Aorta (tissue), 5 donors: ENCODE data around the gene RAB11FIP4. TPM values are rescaled to one million over a fixed set of nuclear protein-coding genes. Genes with fewer than 3 reads are reported as not detected.

ENCODE experiments used
- ATAC-seq: fragments of 200-7000 bp; cut with Tn5 transposase; one replicate; pipeline ENCODE4 v1.9.1; 2022; ENCODE audit warnings: moderate library complexity; ENCODE audit not compliant: low FRiP score
- DNase-seq, 2 donors: peaks; one replicate each; pipeline ENCODE4 v3.0.0-alpha.2; 2020
- H3K27ac ChIP-seq, 2 donors: one replicate each; pipeline ENCODE4 v1.5.1; 2013; ENCODE audit warnings: low read length in 2 of 2, mild to moderate bottlenecking in 2 of 2, moderate library complexity in 2 of 2, control low read depth in 1 of 2, inconsistent platforms in 1 of 2, low read depth in 1 of 2
- H3K27me3 ChIP-seq, 2 donors: one replicate each; pipeline ENCODE4 v1.6.1; 2013; ENCODE audit warnings: control low read depth in 1 of 2, low read length in 1 of 2, mild to moderate bottlenecking in 1 of 2, moderate library complexity in 1 of 2; ENCODE audit not compliant: insufficient read depth in 2 of 2, control insufficient read depth in 1 of 2
- H3K36me3 ChIP-seq, 2 donors: one replicate each; pipeline ENCODE4 v1.6.1; 2013; ENCODE audit warnings: control low read depth in 1 of 2, low read length in 1 of 2, mild to moderate bottlenecking in 1 of 2; ENCODE audit not compliant: insufficient read depth in 2 of 2, control insufficient read depth in 1 of 2
- H3K4me1 ChIP-seq, 2 donors: one replicate each; pipeline ENCODE4 v1.6.1; 2013; ENCODE audit warnings: low read length in 2 of 2, control low read depth in 1 of 2, mild to moderate bottlenecking in 1 of 2, moderate library complexity in 1 of 2; ENCODE audit not compliant: insufficient read depth in 2 of 2, control insufficient read depth in 1 of 2
- H3K4me3 ChIP-seq, 2 donors: one replicate each; pipeline ENCODE4 v1.5.1; 2013; ENCODE audit warnings: low read length in 2 of 2, control low read depth in 1 of 2, mild to moderate bottlenecking in 1 of 2
- H3K9me3 ChIP-seq: one replicate; pipeline ENCODE4 v1.6.1; 2013; ENCODE audit warnings: mild to moderate bottlenecking, low read length; ENCODE audit not compliant: control insufficient read depth
- WGBS, 2 donors: extraction: QIAGEN DNeasy Blood & Tissue Kit; methylation state at CpG; one replicate each; pipeline ENCODE4 v1.1.7; 2013; 5-methylcytosine and 5-hydroxymethylcytosine counted together
- intact Hi-C, 2 donors: fragments of 100-400 bp; cut with DNase I; formaldehyde crosslinking; loops; one replicate each; pipeline versions ENCODE4 v1.14.2 to v1.15.0; 2022
- polyA plus RNA-seq, 2 donors: library from polyadenylated mRNA; stranded (reverse); fragments of 200-250 nt; gene quantifications; one replicate each; pipeline ENCODE4 v1.2.3, GENCODE V29; 2013
- total RNA-seq, 2 donors: library from RNA; stranded (reverse); fragmentation: NEBNext Ultra II Directional; extraction: Animal tissue kit (Norgen Biotek cat#: 25700); gene quantifications; one replicate each; pipeline ENCODE4 v1.2.1, GENCODE V29; 2021
- donor health status: healthy with polysubstance abuse.
- donor health status: Bipolar disorder and iron deficiency.
- donor health status: DM: no; HTN: no; CAD: no.
- donor health status: DM: no; HTN: no; CAD: no.
- donor health status: DM: yes; HTN: yes; CAD: no.

RAB11FIP4 gene
- total and polyA plus RNA-seq, 4 donors: 0.15 to 2.6 (median 1.4) TPM

DNA sequence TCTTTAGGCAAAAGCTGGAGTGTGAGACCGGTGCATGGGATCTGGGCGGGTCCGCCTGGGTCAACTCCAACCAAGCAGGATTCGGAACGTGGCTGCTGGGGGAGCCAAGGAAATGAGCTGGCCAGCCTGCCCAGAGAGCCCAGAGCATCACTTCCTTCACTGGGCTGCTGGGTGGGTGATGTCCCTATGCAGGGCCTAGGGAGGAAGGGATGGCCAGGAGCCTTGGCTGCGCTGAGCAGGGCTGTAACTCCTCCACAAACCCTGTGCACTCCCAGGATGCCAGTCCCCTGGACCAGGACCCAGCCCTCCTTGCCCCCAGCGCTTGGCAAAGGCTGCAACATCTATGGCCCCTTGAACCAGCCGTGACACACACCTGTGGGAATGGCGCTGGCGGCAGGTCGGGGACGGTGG, 138.4 kb downstream of the RAB11FIP4 start:
- ATAC-seq (no peak), DNase-seq (peak in 1 of 2 donors; percentile 70)
- no peaks in the 10 kb centered on the region for H3K4me1 ChIP-seq
- no peaks in the 10 kb centered on the region for H3K36me3 ChIP-seq
- H3K4me3 ChIP-seq: no peak overlapping the region
- H3K9me3 ChIP-seq: no peaks in the 10 kb centered on the region
- H3K27me3 ChIP-seq: no peaks in the 10 kb centered on the region
- no peak overlapping the region for H3K27ac ChIP-seq
- intact Hi-C loops: loop anchor here in 1 of 2 donors (5.0 kb wide), 1 partner anchor 93 kb away; no protein-coding TSS in a partner anchor
- WGBS, 2 donors: 88 to 89% methylated on average over 12 of the region's 12 CpGs

DNA sequence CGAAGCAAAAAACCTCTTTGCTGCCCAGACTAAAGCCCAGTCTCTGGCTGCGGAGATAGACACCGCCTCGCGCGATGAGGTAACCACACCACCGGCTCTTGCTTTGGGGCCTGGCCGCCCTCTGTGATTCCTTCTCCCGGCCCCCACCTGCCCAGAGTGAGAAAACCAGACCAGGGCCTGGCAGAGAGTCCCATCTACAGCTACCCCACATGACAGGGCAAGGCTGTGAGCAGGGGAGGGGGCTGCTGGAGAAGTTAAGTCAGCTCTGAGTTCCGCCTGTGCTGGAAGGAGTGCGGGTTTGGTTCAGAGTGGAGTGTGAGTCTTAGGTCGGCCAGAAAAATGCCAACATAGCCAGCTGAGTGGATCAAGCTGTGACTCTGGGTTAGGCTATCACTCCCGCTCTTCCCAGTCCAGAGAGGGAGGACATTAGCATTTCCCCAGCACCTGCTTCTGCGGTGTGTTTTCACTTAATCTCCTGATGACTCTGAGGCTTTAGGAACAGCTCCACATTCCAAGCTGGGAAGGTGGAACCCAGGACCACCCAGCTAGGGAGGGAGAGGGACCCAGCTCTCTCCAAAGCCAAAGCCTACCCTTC, 139.0 kb downstream of the RAB11FIP4 start:
- intact Hi-C loops: no loop called here
- ATAC-seq: no peak
- Histone ChIP-seq H3K4me3 (no peak overlapping the region), H3K36me3 (no peaks in the 10 kb centered on the region), H3K4me1 (no peaks in the 10 kb centered on the region), H3K27me3 (no peaks in the 10 kb centered on the region), H3K27ac (no peak overlapping the region), H3K9me3 (no peaks in the 10 kb centered on the region)
- no peak for DNase-seq
- WGBS, 2 donors: 85 to 95% methylated on average over 14 of the region's 14 CpGs

DNA sequence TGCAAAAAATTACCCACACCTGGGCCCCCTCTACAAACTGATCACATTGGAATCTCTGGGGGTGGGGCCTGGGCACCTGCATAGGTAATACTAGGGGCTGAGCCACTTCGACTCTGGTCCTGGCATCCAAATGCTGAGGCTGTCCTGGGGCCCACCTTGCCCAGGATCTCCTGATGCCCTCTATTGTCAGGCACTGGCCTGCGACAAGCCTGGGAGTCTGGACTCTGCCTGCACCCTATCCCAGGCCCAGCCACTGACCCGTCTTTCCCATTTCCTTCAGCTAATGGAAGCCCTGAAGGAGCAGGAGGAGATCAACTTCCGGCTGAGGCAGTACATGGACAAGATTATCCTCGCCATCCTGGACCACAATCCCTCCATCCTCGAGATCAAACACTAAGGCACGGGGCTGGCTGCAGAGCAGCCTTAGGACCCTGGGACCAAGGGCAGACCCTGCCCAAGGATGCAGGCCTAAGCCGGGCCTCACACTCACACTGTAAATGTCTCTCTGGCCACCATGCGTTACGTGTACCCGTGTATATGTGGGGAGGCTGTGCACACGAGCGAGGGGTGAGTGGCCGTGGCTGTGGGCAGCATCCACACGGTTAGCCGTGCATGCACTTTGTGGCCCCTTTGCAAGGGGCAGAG, 140.0 kb downstream of the RAB11FIP4 start:
- DNase-seq: no peak
- WGBS, 2 donors: 95 to 97% methylated on average over 16 of the region's 16 CpGs

DNA sequence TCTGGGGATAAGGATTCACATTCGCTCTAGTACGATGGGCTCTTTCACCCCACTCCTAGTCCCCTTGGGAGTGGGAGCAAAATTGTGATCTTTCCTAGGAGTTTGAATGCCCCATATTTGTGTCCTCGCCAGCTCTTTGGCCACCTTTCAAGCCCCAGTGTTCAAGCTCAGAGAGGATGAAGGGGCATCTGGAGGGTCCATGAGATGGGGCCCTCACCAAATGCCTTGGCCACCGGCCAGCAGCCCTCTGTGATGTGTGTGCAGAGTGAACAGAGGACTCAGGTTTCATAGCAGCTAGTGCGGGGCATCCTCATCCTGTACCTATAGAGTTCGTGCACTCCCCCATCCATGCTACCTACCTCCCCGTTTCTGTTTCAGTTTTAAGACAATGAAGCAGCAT, 140.6 kb downstream of the RAB11FIP4 start:
- no peak overlapping the region for H3K27ac ChIP-seq
- H3K9me3 ChIP-seq: no peaks in the 10 kb centered on the region
- no peak for ATAC-seq
- DNase-seq: no peak
- intact Hi-C loops: no loop called here
- no peak overlapping the region for H3K4me3 ChIP-seq
- H3K4me1 ChIP-seq: no peaks in the 10 kb centered on the region
- no peaks in the 10 kb centered on the region for H3K27me3 ChIP-seq
- 89 to 96% methylated on average over 7 of the region's 7 CpGs for WGBS, 2 donors
- H3K36me3 ChIP-seq: no peaks in the 10 kb centered on the region

More for the DNA sequence above, 140.0 kb downstream of the RAB11FIP4 start:
- Histone ChIP-seq H3K27me3 (no peaks in the 10 kb centered on the region), H3K27ac (no peak overlapping the region), H3K36me3 (no peaks in the 10 kb centered on the region), H3K9me3 (no peaks in the 10 kb centered on the region), H3K4me1 (no peaks in the 10 kb centered on the region), H3K4me3 (no peak overlapping the region)
- intact Hi-C loops: no loop called here
- ATAC-seq: no peak

DNA sequence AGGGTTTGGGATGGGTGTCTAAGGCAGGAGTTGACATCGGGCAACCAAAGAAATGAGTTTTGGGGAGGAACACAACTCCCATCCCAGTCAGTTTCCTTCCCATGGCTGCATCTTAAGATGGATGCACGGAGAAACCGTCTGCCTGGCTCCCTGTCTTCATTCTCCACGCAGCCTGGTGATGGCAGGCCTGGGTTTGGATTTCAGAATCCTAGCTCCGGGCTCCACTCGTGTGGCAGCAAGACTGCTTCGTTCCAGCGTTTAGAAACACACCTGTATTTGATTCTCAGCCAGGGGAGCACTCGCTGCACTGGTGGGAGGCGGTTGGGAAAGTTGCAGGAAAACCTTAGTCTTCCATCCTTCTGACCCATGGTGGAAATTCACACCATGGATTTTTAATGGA, 141.1 kb downstream of the RAB11FIP4 start:
- WGBS, 2 donors: 97 to 98% methylated on average over 10 of the region's 10 CpGs
- no peaks in the 10 kb centered on the region for H3K9me3 ChIP-seq
- H3K27me3 ChIP-seq: no peaks in the 10 kb centered on the region
- H3K4me3 ChIP-seq: no peak overlapping the region
- no peaks in the 10 kb centered on the region for H3K36me3 ChIP-seq
- H3K4me1 ChIP-seq: no peaks in the 10 kb centered on the region
- intact Hi-C loops: no loop called here
- ATAC-seq: no peak
- no peak overlapping the region for H3K27ac ChIP-seq
- no peak for DNase-seq

DNA sequence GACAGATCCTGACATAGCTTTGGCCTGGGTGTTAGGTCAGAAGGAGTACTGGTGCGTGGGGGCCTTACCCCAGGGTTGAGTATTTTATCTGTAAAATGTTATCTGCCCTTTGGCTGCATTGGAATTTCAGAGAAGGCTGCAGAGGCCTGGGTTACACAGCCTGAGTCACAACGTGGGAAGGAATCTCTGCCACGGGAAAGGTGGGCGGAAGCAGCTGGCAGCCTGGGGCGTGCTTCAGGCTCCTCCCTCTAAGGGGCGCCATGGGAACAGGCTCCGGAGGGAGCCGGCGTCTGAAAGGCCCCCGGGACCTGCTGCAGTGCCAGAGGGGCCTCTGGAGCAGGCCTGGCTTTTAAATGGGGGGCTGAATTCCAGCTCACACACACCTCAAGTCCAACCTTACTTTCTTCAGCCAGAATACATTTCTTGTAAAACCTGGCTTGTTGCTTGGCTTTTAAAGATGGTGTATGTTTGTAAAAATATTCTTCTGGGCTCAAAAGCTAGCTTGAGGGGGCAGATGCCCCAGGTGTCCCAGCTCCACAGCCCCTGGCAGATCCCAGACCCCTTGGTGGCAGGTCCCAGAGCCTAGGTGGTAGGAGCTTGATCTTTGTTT, 142.2 kb downstream of the RAB11FIP4 start:
- H3K27me3 ChIP-seq: no peaks in the 10 kb centered on the region
- 4 to 8% methylated on average over 10 of the region's 10 CpGs for WGBS, 2 donors
- ATAC-seq (no peak), DNase-seq (peak in 1 of 2 donors; percentile 69)
- H3K4me1 ChIP-seq: no peaks in the 10 kb centered on the region
- no peak overlapping the region for H3K27ac ChIP-seq
- no peak overlapping the region for H3K4me3 ChIP-seq
- intact Hi-C loops: no loop called here
- no peaks in the 10 kb centered on the region for H3K36me3 ChIP-seq
- H3K9me3 ChIP-seq: no peaks in the 10 kb centered on the region

DNA sequence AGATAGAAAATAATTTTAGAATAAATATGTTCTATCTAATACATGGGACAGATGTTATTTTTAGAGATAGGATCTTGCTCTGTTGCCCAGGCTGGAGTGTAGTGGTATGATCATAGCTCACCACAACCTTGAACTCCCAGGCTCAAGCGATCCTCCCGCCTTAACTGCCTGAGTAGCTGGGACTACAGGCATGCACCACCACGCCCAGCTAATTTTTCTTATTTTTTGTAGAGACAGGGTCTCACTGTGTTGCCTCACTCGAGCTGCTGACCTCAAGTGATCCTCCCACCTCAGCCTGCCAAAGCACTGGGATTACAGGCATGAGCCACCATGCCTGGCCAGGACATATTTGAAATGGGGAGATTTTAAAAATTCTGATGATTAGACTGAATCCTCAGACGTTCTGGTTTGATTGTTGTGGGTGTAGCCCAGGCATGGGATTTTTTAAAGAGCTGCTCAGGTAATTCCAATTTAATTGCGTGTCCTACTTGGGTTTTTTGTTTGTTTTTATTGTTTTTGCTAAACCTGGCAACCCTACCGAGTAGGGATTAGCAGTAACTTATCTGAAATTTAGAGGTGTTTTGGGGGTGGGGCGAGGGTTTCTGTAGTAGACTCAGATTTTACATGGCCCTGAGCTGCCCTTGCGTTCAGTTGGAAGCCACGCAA, 142.9 kb downstream of the RAB11FIP4 start:
- no peak for DNase-seq
- H3K4me1 ChIP-seq: no peaks in the 10 kb centered on the region
- intact Hi-C loops: no loop called here
- H3K27me3 ChIP-seq: no peaks in the 10 kb centered on the region
- H3K27ac ChIP-seq: no peak overlapping the region
- ATAC-seq: no peak
- no peaks in the 10 kb centered on the region for H3K9me3 ChIP-seq
- H3K4me3 ChIP-seq: no peak overlapping the region
- H3K36me3 ChIP-seq: no peaks in the 10 kb centered on the region
- WGBS, 2 donors: 58 to 65% methylated on average over 10 of the region's 10 CpGs

DNA sequence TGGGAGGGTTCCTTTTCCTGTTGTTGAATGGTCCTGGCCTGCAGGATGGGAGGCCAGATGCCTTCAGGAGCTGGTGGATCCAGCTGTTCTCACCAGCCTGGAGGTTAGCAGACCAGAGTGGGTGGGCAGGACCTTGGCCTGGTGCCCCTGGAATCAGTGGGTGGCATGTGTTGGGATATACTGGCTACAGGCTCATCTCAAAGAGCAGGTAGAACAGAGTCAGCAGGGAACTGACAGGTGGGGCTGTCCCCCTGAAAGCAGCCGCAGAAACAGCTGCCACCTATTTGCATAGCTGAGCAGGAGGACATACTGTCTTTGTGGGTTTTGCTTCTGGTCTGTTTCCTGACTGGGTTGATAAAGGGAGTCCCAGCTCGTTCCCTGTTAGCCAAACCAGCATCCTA, 144.1 kb downstream of the RAB11FIP4 start:
- no peaks in the 10 kb centered on the region for H3K36me3 ChIP-seq
- 71 to 91% methylated on average over 2 of the region's 2 CpGs for WGBS, 2 donors
- H3K4me1 ChIP-seq: no peaks in the 10 kb centered on the region
- ATAC-seq: no peak
- H3K27ac ChIP-seq: no peak overlapping the region
- intact Hi-C loops: no loop called here
- H3K27me3 ChIP-seq: no peaks in the 10 kb centered on the region
- H3K9me3 ChIP-seq: no peaks in the 10 kb centered on the region
- DNase-seq: no peak
- H3K4me3 ChIP-seq: no peak overlapping the region
